ENCODE results near the gene BMPER.
A peak's percentile ranks its signal among the peaks of the same experiment; 100 is the strongest.

The BMPER gene

GRCh38 chr7:33918438-33919143 lies 13.3 kb downstream of the BMPER start:
- Histone ChIP-seq H3K9ac (no peak overlapping the region), H4K20me1 (no peaks in the 10 kb centered on the region), H3K27me3 (no peaks in the 10 kb centered on the region), H3K4me3 (no peak overlapping the region; the same call in 1 of the 2 replicates), H3K9me3 (no peaks in the 10 kb centered on the region), H3K4me2 (peak overlapping the region; percentile 78), H3K4me1 (peaks cover 52% of the 10 kb centered on the region), H3K36me3 (no peaks in the 10 kb centered on the region), H3K27ac (peak overlapping the region; percentile 60)
- TF ChIP-seq Cebpa-rat (IDR thresholded peaks at IDR 0.05): no peak

DNA sequence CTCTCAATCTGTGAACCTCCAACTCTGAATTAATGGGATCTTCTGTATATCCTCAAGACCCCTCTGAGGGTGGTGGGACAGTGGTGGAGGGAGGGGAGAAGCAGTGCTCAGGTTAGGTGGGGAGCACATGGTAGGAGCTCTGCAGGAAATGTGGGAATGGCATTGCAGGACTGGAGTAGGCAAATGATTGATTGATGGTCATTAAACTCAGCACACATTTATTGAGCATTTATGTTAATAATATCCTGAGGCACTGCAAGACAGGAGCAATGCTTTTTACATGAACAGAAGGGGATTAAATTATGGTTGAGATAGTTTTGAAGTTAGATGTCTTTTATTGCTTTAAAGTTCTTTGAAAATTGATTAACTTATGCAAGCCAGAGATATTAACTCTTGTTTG lies 14.1 kb downstream of the BMPER start:
- Histone ChIP-seq H3K4me2 (peak overlapping the region; percentile 78), H3K9ac (no peak overlapping the region), H3K9me3 (no peaks in the 10 kb centered on the region), H3K36me3 (no peaks in the 10 kb centered on the region), H4K20me1 (no peaks in the 10 kb centered on the region), H3K4me3 (no peak overlapping the region), H3K4me1 (peaks cover 52% of the 10 kb centered on the region), H3K27me3 (no peaks in the 10 kb centered on the region), H3K27ac (no peak overlapping the region)
- no peak for TF ChIP-seq Cebpa-rat (IDR thresholded peaks at IDR 0.05)

DNA sequence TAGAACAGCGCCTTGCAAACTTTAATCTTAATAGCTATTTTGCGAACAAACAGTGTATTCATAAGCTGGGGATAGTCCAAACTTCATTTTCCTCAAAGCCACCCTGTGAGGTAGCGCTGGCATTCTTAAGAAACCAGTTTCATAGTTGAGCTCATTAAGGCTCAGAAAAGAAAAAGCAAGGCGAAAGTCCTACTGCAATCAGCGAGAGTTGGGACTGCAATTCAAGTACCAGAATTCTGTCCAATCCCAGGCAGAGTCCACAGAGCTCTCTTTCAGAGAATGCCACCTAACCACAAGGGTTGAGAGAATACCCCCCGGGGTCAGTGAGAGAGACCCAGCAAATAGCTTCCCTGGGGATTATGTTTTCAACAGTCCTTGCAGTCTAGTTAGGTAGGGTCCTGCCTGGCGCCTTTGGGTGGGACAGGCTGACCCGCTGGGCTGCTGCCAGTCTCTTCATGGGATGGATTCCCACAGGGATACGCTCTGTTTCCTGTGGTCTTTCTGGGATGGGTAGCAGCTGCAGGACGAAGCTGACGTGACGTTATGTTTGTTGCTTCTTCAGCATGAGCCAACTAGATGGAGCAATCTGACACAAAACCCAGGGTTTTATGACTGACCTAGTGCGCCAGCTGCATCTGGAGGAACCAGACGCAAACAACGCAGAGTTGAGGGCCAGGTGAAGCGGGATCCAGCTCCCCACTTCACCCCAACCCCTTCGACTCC lies 16.0 kb downstream of the BMPER start:
- no peak for TF ChIP-seq Cebpa-rat (IDR thresholded peaks at IDR 0.05)
- H3K27ac ChIP-seq: no peak overlapping the region
- no peak overlapping the region for H3K4me3 ChIP-seq
- no peak overlapping the region for H3K9ac ChIP-seq
- peak overlapping the region; percentile 73 for H3K4me2 ChIP-seq
- no peaks in the 10 kb centered on the region for H3K36me3 ChIP-seq
- H4K20me1 ChIP-seq: no peaks in the 10 kb centered on the region
- no peaks in the 10 kb centered on the region for H3K27me3 ChIP-seq
- peaks cover 52% of the 10 kb centered on the region for H3K4me1 ChIP-seq
- H3K9me3 ChIP-seq: no peaks in the 10 kb centered on the region

DNA sequence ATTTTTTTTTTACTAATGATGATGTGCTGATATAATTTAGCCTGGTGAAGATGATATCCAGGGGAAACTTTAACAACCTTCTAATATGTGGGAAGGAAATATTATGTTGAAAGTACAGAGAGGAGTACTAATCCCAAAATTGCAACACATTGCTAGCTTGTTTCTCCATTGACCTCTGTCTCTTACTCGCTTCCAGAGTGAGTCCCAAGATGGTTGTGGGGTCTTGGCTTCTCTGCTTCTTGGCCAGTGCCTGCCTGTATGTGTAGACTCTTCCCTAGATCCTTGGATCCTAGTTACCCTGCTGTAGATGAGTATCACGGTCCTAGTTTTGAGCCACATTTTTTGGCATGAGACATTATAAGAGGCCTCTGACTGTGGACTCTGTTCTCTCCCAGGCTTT lies 17.5 kb downstream of the BMPER start:
- H3K9me3 ChIP-seq: no peaks in the 10 kb centered on the region
- H3K27ac ChIP-seq: no peak overlapping the region
- H3K36me3 ChIP-seq: no peaks in the 10 kb centered on the region
- no peak overlapping the region for H3K9ac ChIP-seq
- 0 out of 2 replicates have a peak overlapping the region, but pooled peaks have one; percentile 73 for H3K4me2 ChIP-seq
- H3K4me3 ChIP-seq: no peak overlapping the region
- H4K20me1 ChIP-seq: no peaks in the 10 kb centered on the region
- no peaks in the 10 kb centered on the region for H3K27me3 ChIP-seq
- no peak for TF ChIP-seq Cebpa-rat (IDR thresholded peaks at IDR 0.05)
- peaks cover 42% of the 10 kb centered on the region for H3K4me1 ChIP-seq

DNA sequence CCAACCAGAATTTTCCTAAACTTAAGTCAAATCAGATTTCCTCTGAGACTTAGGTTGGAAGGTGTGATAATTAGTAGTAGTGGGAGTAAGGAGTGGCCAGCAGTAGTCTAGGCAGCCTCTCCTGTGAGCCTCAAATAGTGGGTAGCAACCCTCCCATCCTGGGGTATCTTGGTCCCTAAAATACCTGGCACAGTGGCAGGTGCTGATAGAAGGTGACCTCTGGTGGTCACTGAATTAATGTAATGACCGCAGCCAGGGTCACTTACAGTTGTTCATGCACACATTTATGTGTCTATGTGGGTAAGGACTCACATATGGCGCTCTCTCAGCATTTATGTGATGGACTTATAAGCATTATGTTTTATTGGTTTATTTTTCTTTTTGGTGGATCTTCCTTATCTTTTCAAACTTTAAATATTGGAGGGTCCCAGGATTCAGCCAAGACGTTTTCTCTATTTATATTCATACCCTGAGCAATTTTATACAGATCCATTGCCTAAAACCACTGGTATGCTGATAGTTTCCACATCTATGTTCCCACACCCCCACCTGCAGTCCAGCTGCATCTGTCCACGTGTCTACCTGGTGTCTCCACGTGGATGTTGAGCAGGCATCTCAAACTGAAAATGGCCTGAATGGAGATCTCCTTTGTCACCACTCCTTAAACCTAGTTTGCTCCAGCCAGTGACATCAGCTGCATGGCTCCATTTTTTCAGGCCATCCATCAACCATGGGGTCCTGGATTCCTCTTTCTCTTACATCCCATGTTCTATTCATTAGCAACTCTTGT lies 18.3 kb downstream of the BMPER start:
- TF ChIP-seq Cebpa-rat (IDR thresholded peaks at IDR 0.05): no peak
- no peaks in the 10 kb centered on the region for H3K9me3 ChIP-seq
- H3K36me3 ChIP-seq: no peaks in the 10 kb centered on the region
- no peak overlapping the region for H3K9ac ChIP-seq
- H3K4me1 ChIP-seq: peaks cover 34% of the 10 kb centered on the region
- no peak overlapping the region for H3K27ac ChIP-seq
- no peak overlapping the region for H3K4me3 ChIP-seq
- H3K27me3 ChIP-seq: no peaks in the 10 kb centered on the region
- H4K20me1 ChIP-seq: no peaks in the 10 kb centered on the region
- H3K4me2 ChIP-seq: no peak overlapping the region

DNA sequence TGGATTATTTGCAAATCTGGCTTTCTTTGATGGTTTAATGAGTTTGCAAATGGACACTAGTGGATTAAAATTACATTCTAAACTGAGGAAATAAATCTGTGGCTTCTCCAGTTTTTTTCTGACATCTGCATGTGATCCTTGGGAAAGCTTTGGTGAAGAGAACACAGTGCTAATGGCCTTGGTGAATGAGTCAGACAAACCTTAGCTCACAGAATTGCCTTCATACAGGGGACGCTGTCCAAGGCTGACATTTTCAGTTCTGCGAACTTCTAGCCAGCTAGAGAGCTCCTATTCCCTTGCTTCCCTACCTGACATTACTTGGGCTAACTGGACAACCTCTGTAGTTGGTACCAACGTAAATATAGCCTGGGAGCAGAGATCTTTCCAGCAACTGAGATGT lies 21.2 kb downstream of the BMPER start:
- no peak for TF ChIP-seq Cebpa-rat (IDR thresholded peaks at IDR 0.05)

DNA sequence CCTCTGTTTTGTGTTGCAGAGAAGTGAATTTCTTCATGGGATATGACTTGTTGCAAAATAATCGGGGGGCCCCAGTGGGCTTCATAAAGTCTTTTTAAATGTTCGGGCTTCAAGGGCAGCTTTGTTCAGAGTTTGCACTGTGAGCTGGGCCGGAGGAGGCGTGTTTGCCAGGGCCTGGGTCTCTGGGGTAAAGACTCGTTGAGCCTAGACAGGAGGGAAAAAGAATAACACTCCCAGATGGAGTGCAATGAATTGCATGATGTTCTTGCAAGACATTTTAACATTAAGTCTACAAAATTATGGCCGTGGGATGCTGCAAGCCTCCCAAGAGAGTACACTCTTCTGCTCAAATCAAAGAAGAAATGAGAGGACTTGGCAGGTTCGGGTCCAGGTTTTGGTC lies 23.6 kb downstream of the BMPER start:
- Histone ChIP-seq H4K20me1 (no peaks in the 10 kb centered on the region), H3K9ac (no peak overlapping the region), H3K4me3 (no peak overlapping the region), H3K9me3 (no peaks in the 10 kb centered on the region), H3K4me2 (no peak overlapping the region), H3K27me3 (no peaks in the 10 kb centered on the region), H3K36me3 (no peaks in the 10 kb centered on the region), H3K4me1 (peaks cover 21% of the 10 kb centered on the region), H3K27ac (no peak overlapping the region)
- TF ChIP-seq Cebpa-rat (IDR thresholded peaks at IDR 0.05): no peak

More for the DNA sequence above, 21.2 kb downstream of the BMPER start:
- Histone ChIP-seq H3K36me3 (no peaks in the 10 kb centered on the region), H3K9ac (no peak overlapping the region), H3K27me3 (no peaks in the 10 kb centered on the region), H4K20me1 (no peaks in the 10 kb centered on the region), H3K4me1 (peaks cover 6% of the 10 kb centered on the region), H3K4me3 (no peak overlapping the region), H3K4me2 (no peak overlapping the region), H3K27ac (no peak overlapping the region), H3K9me3 (no peaks in the 10 kb centered on the region)

GRCh38 chr7:33932221-33932620 lies 26.9 kb downstream of the BMPER start:
- peak overlapping the region; percentile 53 for H3K4me2 ChIP-seq
- peaks cover 21% of the 10 kb centered on the region for H3K4me1 ChIP-seq
- H3K27me3 ChIP-seq: no peaks in the 10 kb centered on the region
- no peak overlapping the region for H3K9ac ChIP-seq
- H3K4me3 ChIP-seq: no peak overlapping the region
- H3K27ac ChIP-seq: no peak overlapping the region
- no peak for TF ChIP-seq Cebpa-rat (IDR thresholded peaks at IDR 0.05)
- no peaks in the 10 kb centered on the region for H4K20me1 ChIP-seq
- H3K36me3 ChIP-seq: no peaks in the 10 kb centered on the region
- no peaks in the 10 kb centered on the region for H3K9me3 ChIP-seq

- H3K4me3 ChIP-seq: no peak overlapping the region
- TF ChIP-seq Cebpa-rat (IDR thresholded peaks at IDR 0.05): no peak
- no peaks in the 10 kb centered on the region for H3K27me3 ChIP-seq
- H3K27ac ChIP-seq: no peak overlapping the region
- peaks cover 25% of the 10 kb centered on the region for H3K4me1 ChIP-seq
- peak overlapping the region; percentile 53 for H3K4me2 ChIP-seq
- H3K36me3 ChIP-seq: no peaks in the 10 kb centered on the region
- H3K9me3 ChIP-seq: no peaks in the 10 kb centered on the region
- no peaks in the 10 kb centered on the region for H4K20me1 ChIP-seq
- no peak overlapping the region for H3K9ac ChIP-seq
Observed at GRCh38 chr7:33932832-33933468, 27.6 kb downstream of the BMPER start.
